ENCODE measurements around the gene NMT1. TPM values are rescaled to one million over a fixed set of nuclear protein-coding genes. Genes with fewer than 3 reads are reported as not detected.

NMT1 gene
- total RNA-seq, 1 donor from 2014 or later = 96.5 TPM

DNA sequence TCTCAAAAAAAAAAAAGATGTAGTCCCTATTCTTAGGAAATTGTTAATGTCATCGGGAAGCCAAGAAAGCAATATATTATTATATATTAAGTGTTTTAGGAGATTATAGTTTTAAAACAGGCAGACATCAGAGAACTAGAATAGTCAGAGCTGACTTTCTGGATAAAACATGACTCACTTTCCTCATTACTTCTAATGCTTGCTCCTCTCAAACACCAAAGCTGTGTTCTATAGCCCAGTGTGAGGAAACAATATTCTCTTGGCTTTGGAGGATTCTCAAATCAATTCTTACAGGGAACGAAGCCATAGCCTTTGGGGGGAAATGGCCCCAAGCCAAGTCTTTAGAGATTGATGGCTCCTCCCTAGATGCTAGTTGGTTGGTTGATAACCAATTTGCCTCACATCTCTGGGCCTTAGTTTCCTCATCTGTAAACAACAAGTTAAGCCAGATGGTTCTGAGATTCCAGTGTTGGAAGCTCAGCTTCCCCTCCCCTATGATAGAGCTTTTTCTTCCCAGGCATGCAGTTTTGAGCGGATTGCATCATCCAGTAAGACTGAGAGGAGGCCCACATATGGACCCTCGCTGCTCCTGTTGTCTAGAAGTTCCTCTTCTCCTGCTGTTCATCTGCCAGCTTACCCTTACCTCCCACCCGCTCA is 12.4 kb downstream of the NMT1 start:
- H3K27ac Mint-ChIP-seq (ENCODE audit: unreplicated experiment) = peak overlapping the region; percentile 88
- DNase-seq = no peak
- peaks cover 7% of the 10 kb centered on the region for H3K4me1 Mint-ChIP-seq (ENCODE audit: low read depth, unreplicated experiment)
- no peaks in the 10 kb centered on the region for H3K27me3 Mint-ChIP-seq (ENCODE audit: unreplicated experiment)
- peak overlapping the region; percentile 63 for H3K4me3 Mint-ChIP-seq (ENCODE audit: unreplicated experiment)
- H3K36me3 Mint-ChIP-seq (ENCODE audit: unreplicated experiment) = peaks cover 3% of the 10 kb centered on the region
- TF ChIP-seq, protein P1, sequence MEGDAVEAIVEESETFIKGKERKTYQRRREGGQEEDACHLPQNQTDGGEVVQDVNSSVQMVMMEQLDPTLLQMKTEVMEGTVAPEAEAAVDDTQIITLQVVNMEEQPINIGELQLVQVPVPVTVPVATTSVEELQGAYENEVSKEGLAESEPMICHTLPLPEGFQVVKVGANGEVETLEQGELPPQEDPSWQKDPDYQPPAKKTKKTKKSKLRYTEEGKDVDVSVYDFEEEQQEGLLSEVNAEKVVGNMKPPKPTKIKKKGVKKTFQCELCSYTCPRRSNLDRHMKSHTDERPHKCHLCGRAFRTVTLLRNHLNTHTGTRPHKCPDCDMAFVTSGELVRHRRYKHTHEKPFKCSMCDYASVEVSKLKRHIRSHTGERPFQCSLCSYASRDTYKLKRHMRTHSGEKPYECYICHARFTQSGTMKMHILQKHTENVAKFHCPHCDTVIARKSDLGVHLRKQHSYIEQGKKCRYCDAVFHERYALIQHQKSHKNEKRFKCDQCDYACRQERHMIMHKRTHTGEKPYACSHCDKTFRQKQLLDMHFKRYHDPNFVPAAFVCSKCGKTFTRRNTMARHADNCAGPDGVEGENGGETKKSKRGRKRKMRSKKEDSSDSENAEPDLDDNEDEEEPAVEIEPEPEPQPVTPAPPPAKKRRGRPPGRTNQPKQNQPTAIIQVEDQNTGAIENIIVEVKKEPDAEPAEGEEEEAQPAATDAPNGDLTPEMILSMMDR (IDR thresholded peaks at IDR 0.05; ENCODE audit: partially characterized antibody, unreplicated experiment) = no peak
- H3K9me3 Mint-ChIP-seq (ENCODE audit: unreplicated experiment) = no peaks in the 10 kb centered on the region

DNA sequence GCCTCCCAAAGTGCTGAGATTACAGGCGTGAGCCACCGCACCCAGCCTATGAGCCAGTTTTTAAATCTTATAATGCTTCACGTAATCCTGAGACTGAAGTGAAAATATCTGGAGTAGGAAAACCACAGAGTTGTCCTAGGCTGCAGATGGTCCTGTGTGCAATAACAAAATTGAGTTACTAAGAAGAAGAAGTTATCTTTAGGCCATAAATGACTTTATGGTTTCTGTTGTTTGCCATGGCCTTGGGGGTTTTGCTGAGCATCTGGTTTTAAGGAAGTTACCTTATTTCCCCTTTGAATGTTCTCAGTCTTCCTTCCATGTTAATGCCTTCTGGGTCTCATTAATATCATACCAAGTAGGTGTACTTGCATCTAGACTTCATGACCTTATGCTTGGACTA is 16.5 kb downstream of the NMT1 start:
- DNase-seq = no peak
- no peaks in the 10 kb centered on the region for H3K9me3 Mint-ChIP-seq (ENCODE audit: unreplicated experiment)
- H3K36me3 Mint-ChIP-seq (ENCODE audit: unreplicated experiment) = peaks cover 3% of the 10 kb centered on the region
- H3K27ac Mint-ChIP-seq (ENCODE audit: unreplicated experiment) = no peak overlapping the region
- no peaks in the 10 kb centered on the region for H3K27me3 Mint-ChIP-seq (ENCODE audit: unreplicated experiment)
- no peak overlapping the region for H3K4me3 Mint-ChIP-seq (ENCODE audit: unreplicated experiment)
- peaks cover 7% of the 10 kb centered on the region for H3K4me1 Mint-ChIP-seq (ENCODE audit: low read depth, unreplicated experiment)
- TF ChIP-seq, protein P1 (IDR thresholded peaks at IDR 0.05; ENCODE audit: partially characterized antibody, unreplicated experiment) = no peak

DNA sequence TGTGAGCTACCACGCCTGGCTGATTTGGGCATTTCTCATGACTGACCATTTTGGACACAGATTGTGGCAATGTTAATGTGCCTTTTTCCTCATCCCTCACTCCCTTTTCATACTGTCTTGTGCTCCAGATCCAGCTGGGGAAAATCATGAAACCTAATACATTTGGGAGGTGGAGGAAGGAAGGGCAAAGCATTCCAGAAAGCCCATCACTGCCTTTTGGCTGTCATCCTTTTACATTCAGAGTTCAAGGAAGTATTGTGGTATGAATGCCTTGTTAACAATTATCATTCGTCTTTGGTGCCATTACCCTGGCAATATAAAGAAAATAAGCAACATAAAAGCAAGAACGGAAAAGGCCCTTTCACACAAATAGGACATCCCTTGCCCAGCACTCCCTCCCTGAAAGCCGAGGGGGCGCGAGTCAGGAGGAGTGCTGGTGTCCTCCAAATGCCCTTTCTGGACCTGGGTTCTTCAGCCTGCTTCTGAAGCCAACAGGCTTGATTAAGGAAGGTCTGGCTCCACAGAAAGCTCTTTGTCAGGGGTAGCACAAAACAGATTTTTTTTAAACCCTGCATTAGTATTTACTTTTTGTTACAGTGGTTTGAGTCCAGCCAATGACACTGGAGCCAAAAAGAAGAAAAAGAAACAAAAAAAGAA is 20.1 kb downstream of the NMT1 start:
- no peaks in the 10 kb centered on the region for H3K9me3 Mint-ChIP-seq (ENCODE audit: unreplicated experiment)
- no peak for DNase-seq
- H3K36me3 Mint-ChIP-seq (ENCODE audit: unreplicated experiment) = no peaks in the 10 kb centered on the region
- H3K27me3 Mint-ChIP-seq (ENCODE audit: unreplicated experiment) = no peaks in the 10 kb centered on the region
- no peaks in the 10 kb centered on the region for H3K4me1 Mint-ChIP-seq (ENCODE audit: low read depth, unreplicated experiment)
- no peak overlapping the region for H3K27ac Mint-ChIP-seq (ENCODE audit: unreplicated experiment)
- TF ChIP-seq, protein P1 (IDR thresholded peaks at IDR 0.05; ENCODE audit: partially characterized antibody, unreplicated experiment) = no peak
- H3K4me3 Mint-ChIP-seq (ENCODE audit: unreplicated experiment) = no peak overlapping the region

DNA sequence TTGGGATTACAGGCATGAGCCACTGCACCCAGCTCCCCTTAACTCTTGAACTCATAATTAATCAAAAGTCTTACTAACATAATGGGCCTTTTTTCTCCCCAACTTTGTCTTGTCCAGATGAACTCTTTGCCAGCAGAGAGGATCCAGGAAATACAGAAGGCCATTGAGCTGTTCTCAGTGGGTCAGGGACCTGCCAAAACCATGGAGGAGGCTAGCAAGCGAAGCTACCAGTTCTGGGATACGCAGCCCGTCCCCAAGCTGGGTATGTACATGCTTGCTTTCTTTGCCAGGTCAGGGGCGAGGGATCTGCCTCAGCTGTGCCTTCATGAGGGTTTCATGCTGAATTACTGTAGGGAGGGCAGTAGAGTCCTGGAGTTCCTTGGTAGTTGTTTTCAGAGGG is 25.3 kb downstream of the NMT1 start:
- no peak overlapping the region for H3K4me3 Mint-ChIP-seq (ENCODE audit: unreplicated experiment)
- TF ChIP-seq, protein P1 (IDR thresholded peaks at IDR 0.05; ENCODE audit: partially characterized antibody, unreplicated experiment) = no peak
- H3K36me3 Mint-ChIP-seq (ENCODE audit: unreplicated experiment) = no peaks in the 10 kb centered on the region
- no peak overlapping the region for H3K27ac Mint-ChIP-seq (ENCODE audit: unreplicated experiment)
- no peaks in the 10 kb centered on the region for H3K4me1 Mint-ChIP-seq (ENCODE audit: low read depth, unreplicated experiment)
- H3K27me3 Mint-ChIP-seq (ENCODE audit: unreplicated experiment) = no peaks in the 10 kb centered on the region
- DNase-seq = no peak
- no peaks in the 10 kb centered on the region for H3K9me3 Mint-ChIP-seq (ENCODE audit: unreplicated experiment)

DNA sequence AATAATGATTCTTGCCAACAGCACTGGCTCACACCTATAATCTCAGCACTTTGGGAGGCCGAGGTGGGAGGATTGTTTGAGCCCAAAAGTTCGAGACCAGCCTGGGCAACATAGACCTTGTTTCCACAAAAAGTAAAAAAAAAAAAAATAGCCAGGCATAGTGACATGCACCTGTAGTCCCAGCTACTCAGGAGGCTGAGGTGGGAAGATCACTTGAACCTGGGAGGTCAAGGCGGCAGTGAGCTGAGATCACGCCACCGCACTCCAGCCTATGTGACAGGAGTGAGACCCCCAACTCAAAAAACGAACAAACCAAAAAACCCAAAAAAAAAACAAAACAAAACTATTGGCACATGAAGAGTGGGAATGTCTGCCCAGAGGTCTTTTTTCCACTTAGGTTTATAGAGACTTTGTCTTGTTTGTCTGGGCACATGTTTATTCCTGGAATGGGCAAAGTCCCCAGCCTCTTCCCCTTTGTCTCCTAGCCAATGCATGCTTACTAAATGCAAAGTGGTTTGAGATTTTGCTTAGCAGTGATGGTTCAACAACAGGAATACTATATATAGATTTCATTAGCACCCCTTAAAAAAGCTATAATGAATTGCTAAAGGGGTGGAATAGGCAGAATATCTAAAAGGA is 25.9 kb downstream of the NMT1 start:
- no peaks in the 10 kb centered on the region for H3K9me3 Mint-ChIP-seq (ENCODE audit: unreplicated experiment)
- H3K36me3 Mint-ChIP-seq (ENCODE audit: unreplicated experiment) = no peaks in the 10 kb centered on the region
- no peak overlapping the region for H3K27ac Mint-ChIP-seq (ENCODE audit: unreplicated experiment)
- TF ChIP-seq, protein P1 (IDR thresholded peaks at IDR 0.05; ENCODE audit: partially characterized antibody, unreplicated experiment) = no peak
- H3K27me3 Mint-ChIP-seq (ENCODE audit: unreplicated experiment) = no peaks in the 10 kb centered on the region
- DNase-seq = no peak
- no peak overlapping the region for H3K4me3 Mint-ChIP-seq (ENCODE audit: unreplicated experiment)
- H3K4me1 Mint-ChIP-seq (ENCODE audit: low read depth, unreplicated experiment) = no peaks in the 10 kb centered on the region
